Skeletal muscle tissue (tissue), 4 donors: ENCODE measurements around the gene RLBP1. TPM values are rescaled to one million over a fixed set of nuclear protein-coding genes. Genes with fewer than 3 reads are reported as not detected.
"Not testable (repeated sequence)": the region's sequence is repeated elsewhere in the genome, so short reads cannot be mapped to it uniquely, and the experiment has no call there.

Experiments
- H3K27ac ChIP-seq: one replicate; pipeline ENCODE4 v1.7.0; 2013; ENCODE audit warnings: mild to moderate bottlenecking, low read depth, low read length, inconsistent platforms
- H3K27me3 ChIP-seq, 3 donors: one replicate each; pipeline ENCODE4 v1.7.0; 2013; ENCODE audit warnings: low read length in 3 of 3; ENCODE audit not compliant: control insufficient read depth in 3 of 3, insufficient read depth in 3 of 3
- H3K36me3 ChIP-seq, 3 donors: one replicate each; pipeline ENCODE4 v1.7.0; 2013; ENCODE audit warnings: low read length in 3 of 3; ENCODE audit not compliant: control insufficient read depth in 3 of 3, insufficient read depth in 3 of 3
- H3K4me1 ChIP-seq, 3 donors: one replicate each; pipeline ENCODE4 v1.7.0; 2013; ENCODE audit warnings: low read length in 3 of 3, mild to moderate bottlenecking in 3 of 3; ENCODE audit not compliant: control insufficient read depth in 3 of 3, insufficient read depth in 3 of 3
- H3K4me3 ChIP-seq, 3 donors: one replicate each; pipeline ENCODE4 v1.7.0; 2013; ENCODE audit warnings: low read length in 3 of 3
- H3K9ac ChIP-seq, 3 donors: one replicate each; pipeline ENCODE4 v1.7.0; 2013; ENCODE audit warnings: low read length in 3 of 3, mild to moderate bottlenecking in 3 of 3, moderate library complexity in 2 of 3, low read depth in 1 of 3
- H3K9me3 ChIP-seq, 3 donors: one replicate each; pipeline ENCODE4 v1.7.0; 2013; ENCODE audit warnings: low read length in 3 of 3; ENCODE audit not compliant: control insufficient read depth in 3 of 3
- total RNA-seq: library from RNA; depleted of rRNA; stranded (reverse); fragments of >200 nt; gene quantifications from one replicate; pipeline ENCODE4 v1.2.3, GENCODE V29; 2014
- donor health status: Osteomylitis.

RLBP1 gene
- total RNA-seq, result 0.52 TPM

- no peaks in the 10 kb centered on the region for H3K27me3 ChIP-seq
- H3K4me1 ChIP-seq, result peaks cover 0 to 7% (median 6%) of the 10 kb centered on the region in 3 donors
- no peaks in the 10 kb centered on the region for H3K36me3 ChIP-seq
- H3K9ac ChIP-seq, result no peak within 1 kb of the TSS
- H3K4me3 ChIP-seq, result no peak within 1 kb of the TSS
- H3K27ac ChIP-seq, result no peak within 1 kb of the TSS
- no peaks in the 10 kb centered on the region for H3K9me3 ChIP-seq
These were observed at the start of gene RLBP1 for GRCh38 chr15:89221543-89221942. Gene RLBP1, minus strand, starts transcription at chr15:89221579. Its CDS starts 2,604 bp downstream, at chr15:89218975.

DNA sequence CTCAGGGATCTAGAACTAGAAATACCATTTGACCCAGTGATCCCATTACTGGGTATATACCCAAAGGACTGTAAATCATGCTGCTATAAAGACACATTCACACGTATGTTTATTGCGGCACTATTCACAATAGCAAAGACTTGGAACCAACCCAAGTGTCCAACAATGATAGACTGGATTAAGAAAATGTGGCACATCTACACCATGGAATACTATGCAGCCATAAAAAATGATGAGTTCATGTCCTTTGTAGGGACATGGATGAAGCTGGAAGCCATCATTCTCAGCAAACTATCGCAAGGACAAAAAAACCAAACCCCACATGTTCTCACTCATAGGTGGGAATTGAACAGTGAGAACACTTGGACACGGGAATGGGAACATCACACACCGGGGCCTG, 28.8 kb upstream of the RLBP1 start:
- not testable (repeated sequence) for H3K9me3 ChIP-seq, H3K9ac ChIP-seq, H3K4me3 ChIP-seq, H3K27ac ChIP-seq, H3K27me3 ChIP-seq, H3K4me1 ChIP-seq, H3K36me3 ChIP-seq

- Histone ChIP-seq H3K36me3 (no peaks in the 10 kb centered on the region), H3K27me3 (no peaks in the 10 kb centered on the region), H3K4me3 (no peak overlapping the region), H3K9ac (no peak overlapping the region), H3K27ac (no peak overlapping the region), H3K9me3 (no peaks in the 10 kb centered on the region), H3K4me1 (peaks cover 9 to 13% (median 10%) of the 10 kb centered on the region in 3 donors)
These were observed 27.2 kb upstream of the RLBP1 start for GRCh38 chr15:89248584-89248983.

DNA sequence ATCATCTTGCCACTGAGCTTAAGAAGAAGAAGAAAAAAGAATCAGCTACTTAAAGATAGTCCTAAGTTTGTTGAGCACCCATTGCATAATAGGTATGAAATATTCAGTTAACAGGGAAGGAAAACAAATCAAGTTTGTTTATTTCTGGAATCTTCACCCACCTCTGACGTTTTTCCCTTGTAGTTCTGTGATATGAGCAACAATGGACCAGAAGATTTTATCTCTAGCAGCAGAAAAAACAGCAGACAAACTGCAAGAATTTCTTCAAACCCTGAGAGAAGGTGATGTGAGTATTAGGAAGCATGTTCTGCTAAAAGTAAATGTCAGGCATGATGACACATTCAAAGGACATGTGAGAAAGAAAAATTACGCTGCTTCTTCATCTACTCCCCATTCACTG, 26.1 kb upstream of the RLBP1 start:
- H3K4me3 ChIP-seq, result no peak overlapping the region
- H3K4me1 ChIP-seq, result peaks cover 12 to 21% (median 15%) of the 10 kb centered on the region in 3 donors
- no peaks in the 10 kb centered on the region for H3K9me3 ChIP-seq
- no peaks in the 10 kb centered on the region for H3K36me3 ChIP-seq
- H3K9ac ChIP-seq, result no peak overlapping the region
- no peaks in the 10 kb centered on the region for H3K27me3 ChIP-seq
- no peak overlapping the region for H3K27ac ChIP-seq

DNA sequence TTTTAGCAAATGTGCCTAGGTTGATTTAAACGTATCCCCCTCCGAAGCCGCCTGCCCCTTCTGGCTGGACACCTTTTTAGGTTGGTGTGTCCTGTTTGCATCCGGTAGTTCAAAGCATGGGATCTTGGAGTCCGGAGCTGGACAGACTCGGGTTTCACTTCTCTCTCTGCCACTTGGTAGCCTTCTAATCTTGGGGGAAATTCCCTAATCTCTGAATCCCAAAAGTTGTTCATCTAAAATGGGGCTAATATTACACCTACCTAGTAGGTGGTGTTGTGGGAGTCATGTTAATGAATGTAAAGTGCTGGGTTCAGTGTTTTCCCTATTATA, 23.2 kb upstream of the RLBP1 start:
- no peak overlapping the region for H3K27ac ChIP-seq

DNA sequence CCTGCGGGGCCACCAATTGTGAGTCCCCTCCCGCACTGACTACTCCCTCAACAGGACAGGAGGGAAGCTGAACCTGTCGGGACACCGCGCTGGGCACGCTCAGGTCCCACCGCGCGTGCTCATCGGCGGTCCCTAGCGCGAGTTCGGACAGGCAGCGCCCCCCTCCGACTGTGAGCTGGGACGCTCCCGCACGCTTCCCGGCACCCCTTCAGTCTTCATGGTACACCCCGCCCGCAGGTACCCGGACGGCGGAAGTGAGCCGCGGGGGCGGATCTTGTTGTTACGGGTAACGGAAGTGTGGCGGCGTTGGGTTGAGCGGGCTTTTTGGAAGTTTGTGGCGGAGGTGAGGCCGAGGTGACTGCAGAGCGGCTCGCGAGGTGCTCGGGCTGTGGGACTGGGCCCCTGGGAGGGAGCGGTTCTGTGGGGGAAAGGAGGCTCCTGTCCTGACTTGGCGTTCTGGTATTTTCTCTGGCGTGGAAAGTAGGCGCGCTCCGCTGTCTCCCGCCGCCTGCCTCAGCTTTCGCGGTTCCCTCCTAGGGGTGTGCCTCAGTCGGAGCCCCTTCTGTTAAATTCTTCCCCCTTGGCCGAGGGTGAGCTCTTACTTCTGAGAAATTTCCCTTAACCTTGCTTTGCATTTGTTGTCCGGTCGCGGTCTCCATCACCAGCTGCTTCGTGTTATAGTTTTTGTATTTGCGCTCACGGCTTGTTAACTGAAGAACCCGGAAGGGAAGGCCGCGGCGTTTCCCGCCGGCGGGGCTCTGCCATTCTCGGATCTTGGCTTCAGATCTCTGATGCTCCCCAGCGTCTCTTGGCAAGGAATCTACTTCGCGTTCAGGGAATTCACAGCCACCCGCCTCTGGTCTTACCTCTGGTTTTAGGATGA, 22.6 kb upstream of the RLBP1 start, which contains the start of gene FANCI:
TSS of gene FANCI (plus strand) at position 289 of the 883 bp plus-strand sequence. CDS start 3,669 bp downstream, outside the sequence.
- no peaks in the 10 kb centered on the region for H3K9me3 ChIP-seq
- H3K27ac ChIP-seq, result peak within 1 kb of the TSS; percentile 26

More for the DNA sequence above, 23.2 kb upstream of the RLBP1 start:
- no peaks in the 10 kb centered on the region for H3K27me3 ChIP-seq
- H3K4me1 ChIP-seq, result peaks cover 12 to 21% (median 15%) of the 10 kb centered on the region in 3 donors
- peak overlapping the region; percentile 91 to 96 (median 95) for H3K4me3 ChIP-seq
- peak overlapping the region; percentile 85 to 89 (median 88) for H3K9ac ChIP-seq
- H3K36me3 ChIP-seq, result no peaks in the 10 kb centered on the region
- H3K9me3 ChIP-seq, result no peaks in the 10 kb centered on the region

DNA sequence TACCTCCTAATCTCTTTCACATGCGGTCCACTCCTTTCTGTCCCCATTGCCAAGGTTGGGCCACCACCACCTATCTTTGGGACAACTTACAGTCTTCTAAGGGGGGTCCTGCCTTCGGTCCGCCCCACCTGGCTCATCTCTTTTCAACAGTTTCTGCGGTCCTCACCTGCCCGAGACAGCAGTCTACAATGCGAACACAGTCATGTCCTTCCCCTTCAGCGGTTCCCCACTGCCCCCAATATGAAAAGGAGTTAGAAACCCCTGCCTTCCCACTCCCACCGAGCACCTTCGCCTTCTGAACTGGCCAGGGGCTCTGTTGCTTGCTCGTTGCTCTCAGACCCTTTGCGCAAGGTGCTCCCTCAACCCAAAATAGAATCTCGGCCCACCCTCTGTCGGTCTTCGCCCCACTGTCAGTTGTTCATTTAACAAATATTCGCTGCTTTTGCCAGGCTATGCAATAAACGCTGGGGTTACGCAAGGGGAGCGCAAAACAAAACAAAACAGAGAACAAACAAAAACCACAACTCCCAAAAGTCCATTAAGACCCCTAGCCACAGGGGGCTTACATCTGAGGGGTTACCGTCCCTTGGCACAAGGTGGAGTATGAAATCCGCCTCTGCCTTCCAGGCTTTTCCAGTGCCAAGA, 21.8 kb upstream of the RLBP1 start:
- Histone ChIP-seq H3K27ac (peak overlapping the region; percentile 26), H3K9ac (peak overlapping the region; percentile 85 to 89 (median 88)), H3K27me3 (no peaks in the 10 kb centered on the region), H3K4me3 (peak overlapping the region; percentile 91 to 96 (median 95)), H3K4me1 (peaks cover 12 to 21% (median 15%) of the 10 kb centered on the region in 3 donors), H3K9me3 (no peaks in the 10 kb centered on the region), H3K36me3 (no peaks in the 10 kb centered on the region)

More for the DNA sequence above, 22.6 kb upstream of the RLBP1 start, which contains the start of gene FANCI:
- Histone ChIP-seq H3K9ac (peak within 1 kb of the TSS; percentile 85 to 89 (median 88)), H3K4me3 (peak within 1 kb of the TSS; percentile 91 to 96 (median 95)), H3K4me1 (peaks cover 12 to 21% (median 15%) of the 10 kb centered on the region in 3 donors), H3K27me3 (no peaks in the 10 kb centered on the region), H3K36me3 (no peaks in the 10 kb centered on the region)

DNA sequence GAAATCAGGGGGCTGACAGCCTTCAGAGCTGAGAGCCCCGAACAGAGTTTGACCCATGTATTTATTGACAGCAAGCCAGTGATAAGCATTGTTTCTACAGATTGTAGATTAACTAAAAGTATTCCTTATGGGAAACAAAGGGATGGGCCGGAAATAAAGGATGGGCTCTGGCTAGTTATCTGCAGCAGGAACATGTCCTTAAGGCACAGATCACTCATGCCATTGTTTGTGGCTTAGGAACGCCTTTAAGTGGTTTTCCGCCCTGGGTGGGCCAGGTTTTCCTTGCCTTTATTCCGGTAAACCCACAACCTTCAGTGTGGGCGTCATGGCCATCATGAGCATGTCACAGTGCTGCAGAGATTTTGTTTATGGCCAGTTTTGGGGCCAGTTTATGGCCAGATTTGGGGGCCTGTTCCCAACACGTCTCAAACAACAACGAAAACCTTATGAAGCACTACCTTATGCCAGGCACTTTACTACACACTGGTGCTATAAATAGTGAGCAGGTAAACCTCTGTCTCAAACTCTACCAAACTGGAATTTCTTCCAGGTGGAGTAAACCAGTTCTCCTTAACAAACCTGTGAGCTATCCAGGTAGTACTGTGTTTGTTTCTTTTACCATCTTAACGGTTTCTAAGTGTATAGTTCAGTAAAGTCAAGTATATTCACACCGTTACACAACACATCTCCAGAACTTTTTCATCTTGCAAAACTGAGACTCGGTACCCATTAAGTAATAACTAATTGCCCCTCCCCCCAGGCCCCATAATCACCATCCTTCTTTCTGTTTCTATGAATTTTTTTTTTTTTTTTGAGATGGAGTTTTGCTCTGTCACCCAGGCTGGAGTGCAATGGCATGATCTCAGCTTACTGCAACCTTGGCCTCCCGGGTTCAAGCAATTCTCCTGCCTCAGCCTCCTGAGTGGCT, 18.8 kb upstream of the RLBP1 start:
- H3K4me1 ChIP-seq, result peaks cover 12 to 21% (median 15%) of the 10 kb centered on the region in 3 donors
- not testable (repeated sequence) for H3K9me3 ChIP-seq, H3K27me3 ChIP-seq, H3K27ac ChIP-seq, H3K36me3 ChIP-seq, H3K9ac ChIP-seq, H3K4me3 ChIP-seq

GRCh38 chr15:89231832-89232231, 10.5 kb upstream of the RLBP1 start:
- H3K36me3 ChIP-seq, result no peaks in the 10 kb centered on the region
- H3K27ac ChIP-seq, result no peak overlapping the region
- H3K4me3 ChIP-seq, result no peak overlapping the region
- no peak overlapping the region for H3K9ac ChIP-seq
- no peaks in the 10 kb centered on the region for H3K4me1 ChIP-seq
- no peaks in the 10 kb centered on the region for H3K9me3 ChIP-seq
- peaks cover 0 to 4% (median 2%) of the 10 kb centered on the region in 3 donors for H3K27me3 ChIP-seq
